ENCODE data around the gene KCNMB2.
"Not testable (repeated sequence)": the region's sequence is repeated elsewhere in the genome, so short reads cannot be mapped to it uniquely, and the experiment has no call there.

KCNMB2 gene

GRCh38 chr3:178520451-178520850, 15.8 kb upstream of the KCNMB2 start:
- no peak for DNase-seq

- no peak for DNase-seq
These were observed 13.8 kb upstream of the KCNMB2 start for GRCh38 chr3:178522200-178523052.

GRCh38 chr3:178525251-178525650, 11.0 kb upstream of the KCNMB2 start:
- DNase-seq, result no peak

- no peak for DNase-seq
These were observed 9.9 kb upstream of the KCNMB2 start for GRCh38 chr3:178526291-178526690.

GRCh38 chr3:178527981-178528380, 8.3 kb upstream of the KCNMB2 start:
- no peak for DNase-seq

- DNase-seq, result no peak
These were observed 6.5 kb upstream of the KCNMB2 start for GRCh38 chr3:178529606-178530225.

GRCh38 chr3:178532476-178532875, 3.8 kb upstream of the KCNMB2 start:
- DNase-seq, result no peak

- DNase-seq, result no peak
These were observed 978 bp downstream of the KCNMB2 start for GRCh38 chr3:178537122-178537705.

GRCh38 chr3:178538056-178538455, 1.8 kb downstream of the KCNMB2 start:
- no peak for DNase-seq

- DNase-seq, result no peak
These were observed 3.9 kb downstream of the KCNMB2 start for GRCh38 chr3:178540184-178540583.

GRCh38 chr3:178545337-178545736, 9.1 kb downstream of the KCNMB2 start:
- no peak for DNase-seq

GRCh38 chr3:178546079-178546478, 9.8 kb downstream of the KCNMB2 start:
- DNase-seq, result no peak

GRCh38 chr3:178549426-178549825, 13.2 kb downstream of the KCNMB2 start:
- not testable (repeated sequence) for DNase-seq

GRCh38 chr3:178551916-178552321, 15.7 kb downstream of the KCNMB2 start:
- DNase-seq, result no peak

GRCh38 chr3:178558637-178559036, 22.4 kb downstream of the KCNMB2 start:
- no peak for DNase-seq

GRCh38 chr3:178560759-178561158, 24.5 kb downstream of the KCNMB2 start:
- DNase-seq, result no peak

GRCh38 chr3:178561239-178561638, 25.0 kb downstream of the KCNMB2 start:
- no peak for DNase-seq

GRCh38 chr3:178562143-178562946, 26.1 kb downstream of the KCNMB2 start:
- DNase-seq, result no peak

GRCh38 chr3:178562947-178563232, 26.7 kb downstream of the KCNMB2 start:
- no peak for DNase-seq

GRCh38 chr3:178567611-178568010, 31.4 kb downstream of the KCNMB2 start:
- DNase-seq, result no peak

- DNase-seq, result no peak
These were observed 32.0 kb downstream of the KCNMB2 start for GRCh38 chr3:178568155-178568731.

- DNase-seq, result no peak
These were observed 32.7 kb downstream of the KCNMB2 start for GRCh38 chr3:178568911-178569310.

GRCh38 chr3:178569826-178570225, 33.6 kb downstream of the KCNMB2 start:
- DNase-seq, result no peak
